Activated naive CD8-positive, alpha-beta T cell treated with anti-CD3 and anti-CD28 coated beads, Interleukin-2, amount 50 U/mL, for 24 hours (primary cell): Measurements from ENCODE around the gene NCAPG.

Source experiments
- ATAC-seq: fragments of 150-1000 bp; cut with Tn5 transposase; one replicate; pipeline ENCODE4 v1.10.0; 2021
- DNase-seq: peaks from one replicate; pipeline ENCODE4 v3.0.0; 2021
- H3K27ac Mint-ChIP-seq: one replicate; pipeline ENCODE4 v1.8.0; 2021; ENCODE audit warnings: mild to moderate bottlenecking, mixed read lengths
- H3K27me3 Mint-ChIP-seq: one replicate; pipeline ENCODE4 v1.8.0; 2021; ENCODE audit warnings: mixed read lengths
- H3K36me3 Mint-ChIP-seq: one replicate; pipeline ENCODE4 v1.8.0; 2021; ENCODE audit warnings: low read depth, mixed read lengths
- H3K4me1 Mint-ChIP-seq: one replicate; pipeline ENCODE4 v1.8.0; 2021; ENCODE audit warnings: mixed read lengths
- H3K4me3 Mint-ChIP-seq: one replicate; pipeline ENCODE4 v1.8.0; 2021; ENCODE audit warnings: mild to moderate bottlenecking, moderate library complexity, mixed read lengths
- H3K9me3 Mint-ChIP-seq: one replicate; pipeline ENCODE4 v1.8.0; 2021; ENCODE audit warnings: mixed read lengths

The NCAPG gene

GRCh38 chr4:17810260-17811077 lies at the start of gene NCAPG, which contains the start of gene DCAF16:
Gene NCAPG (plus strand): TSS chr4:17810979. CDS start chr4:17811078, 99 bp downstream.
Gene DCAF16 (minus strand): TSS chr4:17810757. CDS start chr4:17804141, 6,616 bp downstream.
- peaks cover 52% of the 10 kb centered on the region for H3K4me1 Mint-ChIP-seq
- H3K27me3 Mint-ChIP-seq = peaks cover 2% of the 10 kb centered on the region
- no peaks in the 10 kb centered on the region for H3K9me3 Mint-ChIP-seq
- ATAC-seq (peak; percentile 92), DNase-seq (peak; percentile 99)
- peak within 1 kb of the TSS; percentile 98 for H3K27ac Mint-ChIP-seq
- H3K4me3 Mint-ChIP-seq = peak within 1 kb of the TSS; percentile 95
- peaks cover 50% of the 10 kb centered on the region for H3K36me3 Mint-ChIP-seq

- Mint-ChIP-seq H3K27me3 (no peaks in the 10 kb centered on the region), H3K27ac (no peak overlapping the region), H3K9me3 (peaks cover 4% of the 10 kb centered on the region), H3K4me1 (peaks cover 6% of the 10 kb centered on the region), H3K4me3 (no peak overlapping the region), H3K36me3 (no peaks in the 10 kb centered on the region)
- DNase-seq = no peak
- no peak for ATAC-seq
These were observed 49.7 kb upstream of the NCAPG start for GRCh38 chr4:17761062-17761461.

- H3K4me1 Mint-ChIP-seq = peaks cover 6% of the 10 kb centered on the region
- H3K4me3 Mint-ChIP-seq = no peak overlapping the region
- H3K27me3 Mint-ChIP-seq = no peaks in the 10 kb centered on the region
- no peak overlapping the region for H3K27ac Mint-ChIP-seq
- no peak for ATAC-seq
- no peak for DNase-seq
- peaks cover 6% of the 10 kb centered on the region for H3K9me3 Mint-ChIP-seq
- H3K36me3 Mint-ChIP-seq = no peaks in the 10 kb centered on the region
These were observed 48.1 kb upstream of the NCAPG start for GRCh38 chr4:17762726-17763125.

- Mint-ChIP-seq H3K4me3 (no peak overlapping the region), H3K9me3 (peaks cover 6% of the 10 kb centered on the region), H3K27ac (no peak overlapping the region), H3K27me3 (no peaks in the 10 kb centered on the region), H3K4me1 (peaks cover 6% of the 10 kb centered on the region), H3K36me3 (no peaks in the 10 kb centered on the region)
- ATAC-seq (no peak), DNase-seq (no peak)
These were observed 47.4 kb upstream of the NCAPG start for GRCh38 chr4:17763416-17763815.

GRCh38 chr4:17763931-17764330 lies 46.8 kb upstream of the NCAPG start:
- peaks cover 6% of the 10 kb centered on the region for H3K9me3 Mint-ChIP-seq
- no peaks in the 10 kb centered on the region for H3K36me3 Mint-ChIP-seq
- H3K4me1 Mint-ChIP-seq = peaks cover 6% of the 10 kb centered on the region
- ATAC-seq (no peak), DNase-seq (no peak)
- no peak overlapping the region for H3K27ac Mint-ChIP-seq
- no peak overlapping the region for H3K4me3 Mint-ChIP-seq
- no peaks in the 10 kb centered on the region for H3K27me3 Mint-ChIP-seq

- DNase-seq = no peak
- Mint-ChIP-seq H3K27ac (no peak overlapping the region), H3K9me3 (peaks cover 6% of the 10 kb centered on the region), H3K36me3 (no peaks in the 10 kb centered on the region), H3K27me3 (no peaks in the 10 kb centered on the region), H3K4me1 (peaks cover 6% of the 10 kb centered on the region), H3K4me3 (no peak overlapping the region)
- no peak for ATAC-seq
These were observed 45.1 kb upstream of the NCAPG start for GRCh38 chr4:17765514-17766286.

GRCh38 chr4:17766826-17767458 lies 43.8 kb upstream of the NCAPG start:
- peaks cover 6% of the 10 kb centered on the region for H3K4me1 Mint-ChIP-seq

GRCh38 chr4:17769406-17770174 lies 41.2 kb upstream of the NCAPG start:
- H3K4me1 Mint-ChIP-seq = peaks cover 6% of the 10 kb centered on the region
- no peak for ATAC-seq
- H3K9me3 Mint-ChIP-seq = peaks cover 6% of the 10 kb centered on the region
- no peak overlapping the region for H3K4me3 Mint-ChIP-seq
- H3K27me3 Mint-ChIP-seq = no peaks in the 10 kb centered on the region
- no peaks in the 10 kb centered on the region for H3K36me3 Mint-ChIP-seq
- no peak for DNase-seq
- no peak overlapping the region for H3K27ac Mint-ChIP-seq

More at GRCh38 chr4:17766826-17767458, 43.8 kb upstream of the NCAPG start:
- Mint-ChIP-seq H3K27me3 (no peaks in the 10 kb centered on the region), H3K4me3 (no peak overlapping the region), H3K36me3 (no peaks in the 10 kb centered on the region), H3K9me3 (peaks cover 6% of the 10 kb centered on the region), H3K27ac (no peak overlapping the region)
- DNase-seq (no peak), ATAC-seq (no peak)

GRCh38 chr4:17770845-17771244 lies 39.9 kb upstream of the NCAPG start:
- H3K27ac Mint-ChIP-seq = no peak overlapping the region
- no peaks in the 10 kb centered on the region for H3K27me3 Mint-ChIP-seq
- H3K36me3 Mint-ChIP-seq = no peaks in the 10 kb centered on the region
- ATAC-seq (no peak), DNase-seq (no peak)
- no peak overlapping the region for H3K4me3 Mint-ChIP-seq
- H3K4me1 Mint-ChIP-seq = peaks cover under 1% of the 10 kb centered on the region
- H3K9me3 Mint-ChIP-seq = peaks cover 5% of the 10 kb centered on the region

GRCh38 chr4:17771284-17771908 lies 39.4 kb upstream of the NCAPG start:
- Mint-ChIP-seq H3K36me3 (no peaks in the 10 kb centered on the region), H3K4me1 (no peaks in the 10 kb centered on the region), H3K9me3 (no peaks in the 10 kb centered on the region), H3K27me3 (no peaks in the 10 kb centered on the region), H3K4me3 (no peak overlapping the region), H3K27ac (no peak overlapping the region)
- ATAC-seq (no peak), DNase-seq (no peak)

- H3K27me3 Mint-ChIP-seq = peaks cover 11% of the 10 kb centered on the region
- no peaks in the 10 kb centered on the region for H3K9me3 Mint-ChIP-seq
- no peaks in the 10 kb centered on the region for H3K4me1 Mint-ChIP-seq
- ATAC-seq = no peak
- no peak overlapping the region for H3K4me3 Mint-ChIP-seq
- no peak overlapping the region for H3K27ac Mint-ChIP-seq
- H3K36me3 Mint-ChIP-seq = no peaks in the 10 kb centered on the region
- no peak for DNase-seq
These were observed 37.6 kb upstream of the NCAPG start for GRCh38 chr4:17773135-17773698.

GRCh38 chr4:17778431-17778830 lies 32.3 kb upstream of the NCAPG start:
- Mint-ChIP-seq H3K4me3 (no peak overlapping the region), H3K4me1 (peaks cover 14% of the 10 kb centered on the region), H3K27ac (no peak overlapping the region), H3K36me3 (no peaks in the 10 kb centered on the region), H3K9me3 (no peaks in the 10 kb centered on the region), H3K27me3 (peaks cover 48% of the 10 kb centered on the region)
- ATAC-seq (no peak), DNase-seq (no peak)

- Mint-ChIP-seq H3K27ac (no peak overlapping the region), H3K9me3 (no peaks in the 10 kb centered on the region), H3K27me3 (peaks cover 48% of the 10 kb centered on the region), H3K4me3 (peak overlapping the region; percentile 13), H3K36me3 (no peaks in the 10 kb centered on the region), H3K4me1 (peaks cover 14% of the 10 kb centered on the region)
- ATAC-seq = no peak
- DNase-seq = no peak
These were observed 30.1 kb upstream of the NCAPG start for GRCh38 chr4:17780501-17781299.
